HCT116 (cell line): ENCODE measurements around the gene NLRC5. TPM values are rescaled to one million over a fixed set of nuclear protein-coding genes. Genes with fewer than 3 reads are reported as not detected.

ENCODE experiments used
- ATAC-seq: fragments of 200-7000 bp; cut with Tn5 transposase; 2 replicates; pipeline ENCODE4 v1.9.1; 2020; ENCODE audit warnings: mild to moderate bottlenecking, moderate library complexity
- BruUV-seq: library from RNA; stranded (reverse); fragments of 400-500 nt; replicated peaks from 2 replicates; lab custom pipeline; 2021; lab: Mats Ljungman, UMichigan
- CTCF ChIA-PET: fragments of 300-600 bp; sonication (Branson Sonifier 250); formaldehyde crosslinking; loops from one replicate; lab custom pipeline; 2021; ENCODE audit warnings: antibody characterized with exemption; lab: Charles Lee
- POLR2A ChIA-PET: fragments of 300-600, 350-600 bp; sonication (Branson Sonifier 250); formaldehyde crosslinking; loops from one replicate; lab custom pipeline; 2021; ENCODE audit warnings: antibody characterized with exemption; lab: Charles Lee
- RAD21 ChIA-PET, 2 experiments: fragments of 300-600 bp; sonication (Branson Sonifier 250); formaldehyde crosslinking; loops; one replicate each; lab custom pipeline; 2023; ENCODE audit warnings: low total read pairs in 2 of 2; ENCODE audit not compliant: uncharacterized antibody in 2 of 2, unreplicated experiment in 2 of 2, low non-redundant PET in 1 of 2; lab: Charles Lee
- DNase-seq: peaks from one replicate; pipeline ENCODE4 v3.0.0-alpha.2; 2010; ENCODE audit warnings: low read depth, low spot score
- H2AFZ ChIP-seq: fragments of 200-600 bp; shearing (Covaris generic), sonication (generic); 2 replicates; pipeline ENCODE4 v1.6.1; 2017; ENCODE audit warnings: low read depth, mixed run types, mixed read lengths, antibody characterized with exemption, low read length; ENCODE audit not compliant: poor library complexity, severe bottlenecking
- H3K27ac ChIP-seq: 2 replicates; pipeline ENCODE4 v1.5.1; 2012; ENCODE audit warnings: low read depth, low read length
- H3K27me3 ChIP-seq: fragments of 200-600 bp; sonication (generic); 2 replicates; pipeline ENCODE4 v1.6.1; 2016; ENCODE audit warnings: mixed run types, low read length, mixed read lengths; ENCODE audit not compliant: insufficient read depth
- H3K36me3 ChIP-seq, 2 experiments: fragments of 200-500 bp in 1 of 2; fragments of 200-600 bp in 1 of 2; sonication (Bioruptor generic) in 1 of 2; sonication (generic) in 1 of 2; 2 replicates each; pipeline versions ENCODE4 v1.5.1 to v1.6.1; 2014 to 2016; ENCODE audit warnings: low read length in 2 of 2, inconsistent platforms in 1 of 2, mixed read lengths in 1 of 2, mixed run types in 1 of 2; ENCODE audit not compliant: insufficient read depth in 2 of 2, control insufficient read depth in 1 of 2
- H3K4me1 ChIP-seq, 2 experiments: fragments of 200-600 bp in 1 of 2; sonication (generic) in 1 of 2; 2 replicates each; pipeline versions ENCODE4 v1.5.1 to v1.6.1; 2012 to 2017; ENCODE audit warnings: low read length in 2 of 2, inconsistent platforms in 1 of 2, mild to moderate bottlenecking in 1 of 2, mixed read lengths in 1 of 2, mixed run types in 1 of 2, moderate library complexity in 1 of 2; ENCODE audit not compliant: insufficient read depth in 2 of 2, control insufficient read depth in 1 of 2
- H3K4me2 ChIP-seq: fragments of 200-600 bp; sonication (generic); 2 replicates; pipeline ENCODE4 v1.6.1; 2017; ENCODE audit warnings: mixed run types, low read length, mixed read lengths
- H3K4me3 ChIP-seq, 2 experiments: fragments of 200-600 bp in 1 of 2; sonication (generic) in 1 of 2; replicated peaks in 1 of 2; 2 replicates each; pipeline ENCODE4 v1.5.1; 2011 to 2016; ENCODE audit warnings: low read length in 2 of 2, control low read depth in 1 of 2, low read depth in 1 of 2, mild to moderate bottlenecking in 1 of 2, mixed read lengths in 1 of 2, mixed run types in 1 of 2
- H3K79me2 ChIP-seq: fragments of 200-600 bp; sonication (generic); 2 replicates; pipeline ENCODE4 v1.6.1; 2017; ENCODE audit warnings: mild to moderate bottlenecking, mixed run types, low read length, moderate library complexity, mixed read lengths; ENCODE audit not compliant: insufficient read depth
- H3K9ac ChIP-seq: fragments of 200-600 bp; sonication (generic); 2 replicates; pipeline ENCODE4 v1.6.1; 2016; ENCODE audit warnings: low read length, mixed read lengths
- H3K9me2 ChIP-seq: fragments of 200-600 bp; sonication (generic), shearing (Covaris generic); 2 replicates; pipeline ENCODE4 v1.6.1; 2017; ENCODE audit warnings: mixed run types, mild to moderate bottlenecking, moderate library complexity; ENCODE audit not compliant: insufficient read depth
- H3K9me3 ChIP-seq, 2 experiments: fragments of 200-500 bp in 1 of 2; fragments of 200-600 bp in 1 of 2; sonication (Bioruptor generic) in 1 of 2; sonication (generic) in 1 of 2; 2 replicates each; pipeline ENCODE4 v1.6.1; 2014 to 2017; ENCODE audit warnings: low read length in 2 of 2, mixed read lengths in 2 of 2, inconsistent platforms in 1 of 2, low read depth in 1 of 2, mild to moderate bottlenecking in 1 of 2, mixed run types in 1 of 2, moderate library complexity in 1 of 2; ENCODE audit not compliant: control insufficient read depth in 1 of 2, insufficient read depth in 1 of 2
- H4K20me1 ChIP-seq: fragments of 200-600 bp; sonication (generic), shearing (Covaris generic); 2 replicates; pipeline ENCODE4 v1.6.1; 2017; ENCODE audit warnings: mixed run types, mild to moderate bottlenecking, moderate library complexity; ENCODE audit not compliant: insufficient read depth
- ATF3 ChIP-seq: IDR thresholded peaks from 2 replicates; pipeline ENCODE4 v1.6.1; 2012
- EGR1 ChIP-seq: IDR thresholded peaks from 2 replicates; pipeline ENCODE4 v1.6.1; 2012; ENCODE audit warnings: low read depth
- ELF1 ChIP-seq: IDR thresholded peaks from 2 replicates; pipeline ENCODE4 v1.6.1; 2012; ENCODE audit warnings: low read depth, borderline replicate concordance
- EZH2 ChIP-seq: fragments of 200-600 bp; sonication (generic); IDR thresholded peaks from 2 replicates; pipeline ENCODE4 v1.6.1; 2017; ENCODE audit warnings: antibody characterized with exemption, mixed run types
- JUND ChIP-seq: IDR thresholded peaks from 2 replicates; pipeline ENCODE4 v1.6.1; 2012
- POLR2A ChIP-seq: IDR thresholded peaks from 2 replicates; pipeline ENCODE4 v1.7.0; 2011; ENCODE audit warnings: borderline replicate concordance; ENCODE audit not compliant: insufficient read depth, insufficient read length; ENCODE audit errors: extremely low read depth
- POLR2AphosphoS5 ChIP-seq: IDR thresholded peaks from 2 replicates; pipeline ENCODE4 v1.6.1; 2011; ENCODE audit warnings: mild to moderate bottlenecking, low read depth, low read length, moderate library complexity
- REST ChIP-seq: IDR thresholded peaks from 2 replicates; pipeline ENCODE4 v1.6.1; 2012; ENCODE audit warnings: low read depth
- SP1 ChIP-seq: IDR thresholded peaks from 2 replicates; pipeline ENCODE4 v1.6.1; 2012; ENCODE audit warnings: low read depth
- YY1 ChIP-seq: IDR thresholded peaks from 2 replicates; pipeline ENCODE4 v1.6.1; 2011; ENCODE audit warnings: low read length, low read depth, moderate library complexity, mild to moderate bottlenecking; ENCODE audit not compliant: insufficient replicate concordance; ENCODE audit errors: extremely low read depth
- ZBTB33 ChIP-seq: IDR thresholded peaks from 2 replicates; pipeline ENCODE4 v1.6.1; 2011; ENCODE audit warnings: mild to moderate bottlenecking, low read length, moderate library complexity; ENCODE audit not compliant: insufficient replicate concordance; ENCODE audit errors: extremely low read depth
- ZNF274 ChIP-seq: fragments of 200-500 bp; sonication (Bioruptor generic); IDR thresholded peaks from 2 replicates; pipeline ENCODE4 v1.6.1; 2014; ENCODE audit warnings: mild to moderate bottlenecking, low read depth, low read length, inconsistent platforms
- intact Hi-C: fragments of 100-400 bp; cut with micrococcal nuclease; formaldehyde crosslinking; loops from 2 replicates; pipeline ENCODE4 v1.10.0; 2022
- total RNA-seq: library from RNA; stranded (reverse); gene quantifications from one replicate; pipeline ENCODE4 v1.2.1, GENCODE V29; 2021; ENCODE audit not compliant: unreplicated experiment

Gene NLRC5
- total RNA-seq, 1 experiment from 2014 or later: 10.4 TPM

GRCh38 chr16:57031156-57031555 is 41.8 kb downstream of the NLRC5 start:
- ATAC-seq: no peak
- H3K4me2 ChIP-seq: no peak overlapping the region
- CTCF ChIA-PET: no interaction called here
- no peak overlapping the region for H3K27ac ChIP-seq
- H2AFZ ChIP-seq: no peak overlapping the region
- TF ChIP-seq EGR1 (no peak), JUND (no peak), YY1 (no peak), POLR2A (no peak), POLR2AphosphoS5 (no peak), SP1 (no peak), ZBTB33 (no peak), ATF3 (no peak), REST (no peak), ELF1 (no peak), EZH2 (no peak), ZNF274 (no peak)
- TF ChIP-seq, all 23 proteins: peak for 0
- H3K9me2 ChIP-seq: no peaks in the 10 kb centered on the region
- no peaks in the 10 kb centered on the region for H3K4me1 ChIP-seq
- H3K36me3 ChIP-seq: no peaks in the 10 kb centered on the region
- H4K20me1 ChIP-seq: no peaks in the 10 kb centered on the region
- ChIA-PET RAD21 (no interaction called here), POLR2A (no interaction called here)
- no peak overlapping the region for H3K4me3 ChIP-seq
- no peak overlapping the region for H3K9ac ChIP-seq
- BruUV-seq: no TSS peak
- no peaks in the 10 kb centered on the region for H3K79me2 ChIP-seq
- no peaks in the 10 kb centered on the region for H3K27me3 ChIP-seq
- DNase-seq: no peak
- H3K9me3 ChIP-seq: no peaks in the 10 kb centered on the region
- intact Hi-C loops: no loop called here
